Measurements from ENCODE around the gene NSUN2.
"Not testable (repeated sequence)": the region's sequence is repeated elsewhere in the genome, so short reads cannot be mapped to it uniquely, and the experiment has no call there.

DNA sequence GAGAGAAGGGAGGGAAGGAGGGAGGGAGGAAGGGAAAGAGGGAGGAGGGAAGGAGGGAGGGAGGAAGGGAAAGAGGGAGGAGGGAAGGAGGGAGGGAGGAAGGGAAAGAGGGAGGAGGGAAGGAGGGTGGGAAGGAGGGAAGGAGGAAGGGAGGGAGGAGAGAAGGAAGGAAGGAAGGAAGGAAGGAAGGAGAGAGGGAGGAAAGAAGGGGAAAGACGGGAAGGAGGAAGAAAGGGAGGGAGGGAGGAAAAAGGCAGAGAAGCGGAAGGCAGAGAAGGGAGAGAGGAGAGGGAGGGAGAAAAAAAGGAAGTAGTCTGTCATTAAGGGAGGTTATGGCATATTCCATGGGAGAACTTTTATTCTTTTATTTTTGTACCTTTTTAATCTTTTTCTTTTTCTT lies 61.2 kb downstream of the NSUN2 start:
- TF ChIP-seq POLR2A (IDR thresholded peaks at IDR 0.05; ENCODE audit: low read depth, low read length); POLR2AphosphoS5 (IDR thresholded peaks at IDR 0.05; ENCODE audit: insufficient read depth, low read depth, low read length); EZH2 (IDR thresholded peaks at IDR 0.05; ENCODE audit: borderline replicate concordance, low read depth, low read length, severe bottlenecking): not testable (repeated sequence)
